D341Med (cell line): Measurements from ENCODE around the gene MYG1.
A peak's percentile ranks its signal among the peaks of the same experiment; 100 is the strongest.
"Not testable (repeated sequence)": the region's sequence is repeated elsewhere in the genome, so short reads cannot be mapped to it uniquely, and the experiment has no call there.

Source experiments
- DNase-seq: peaks from one replicate; pipeline ENCODE4 v3.0.0; 2012; ENCODE audit warnings: low spot score

The MYG1 gene

GRCh38 chr12:53287741-53288216, 11.7 kb upstream of the MYG1 start:
- DNase-seq: peak; percentile 78

GRCh38 chr12:53288322-53288721, 11.2 kb upstream of the MYG1 start:
- no peak for DNase-seq

- no peak for DNase-seq
These were observed 9.6 kb upstream of the MYG1 start for GRCh38 chr12:53289891-53290290.

DNA sequence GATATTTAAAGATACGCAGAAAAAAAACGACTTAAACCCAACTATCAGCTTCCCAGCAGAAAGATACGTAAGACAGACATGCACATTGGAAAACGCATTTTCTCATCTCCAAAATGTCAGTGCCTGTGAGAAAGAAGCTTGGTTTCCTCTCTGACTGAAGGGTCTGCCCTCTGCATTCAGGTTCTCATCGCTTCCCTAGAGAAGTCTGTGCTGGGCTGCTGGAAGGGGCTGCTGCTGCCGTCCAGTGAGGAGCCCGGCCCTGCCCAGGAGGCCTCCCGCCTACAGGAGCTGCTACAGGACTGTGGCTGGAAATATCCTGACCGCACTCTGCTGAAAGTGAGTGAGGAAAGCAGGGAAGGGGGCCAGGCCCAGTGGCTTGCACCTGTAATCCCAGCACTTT, 8.8 kb upstream of the MYG1 start:
- DNase-seq: no peak

GRCh38 chr12:53292426-53292825, 7.1 kb upstream of the MYG1 start:
- DNase-seq: no peak

DNA sequence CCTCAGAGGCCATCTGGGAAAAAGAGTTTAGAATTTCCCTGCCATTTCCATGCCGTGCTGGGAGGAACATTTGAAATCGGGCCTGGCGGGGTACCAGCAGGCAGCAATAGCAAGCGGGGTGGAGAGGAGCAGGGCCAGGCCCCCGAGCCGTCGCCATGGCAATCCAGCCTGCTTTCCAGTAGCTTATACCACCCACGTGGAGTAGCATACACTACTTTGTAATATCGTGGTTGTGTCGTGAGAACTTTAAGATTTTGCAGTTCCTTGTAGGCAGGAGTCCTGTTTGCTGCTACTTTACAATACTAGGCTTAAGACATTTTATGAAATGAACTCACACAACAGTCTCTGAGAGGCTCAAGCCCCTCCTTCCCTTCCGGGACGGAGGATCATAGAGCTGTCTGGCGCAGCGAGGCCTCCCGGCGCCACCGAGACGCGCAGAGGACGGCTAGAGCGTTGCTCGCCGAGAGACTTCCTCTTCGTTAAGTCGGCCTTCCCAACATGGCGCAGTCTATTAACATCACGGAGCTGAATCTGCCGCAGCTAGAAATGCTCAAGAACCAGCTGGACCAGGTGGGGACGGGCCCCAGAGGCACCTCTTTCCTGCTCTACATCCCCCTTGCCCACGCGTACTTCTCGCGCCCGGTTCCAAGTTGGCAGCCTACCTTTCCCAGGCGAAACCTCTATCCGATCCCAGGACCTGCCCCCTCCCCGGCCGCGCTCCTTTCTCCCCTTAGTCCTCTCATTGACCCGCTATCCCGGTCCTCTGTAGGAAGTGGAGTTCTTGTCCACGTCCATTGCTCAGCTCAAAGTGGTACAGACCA, 4.2 kb upstream of the MYG1 start, which contains the start of gene PFDN5:
Gene PFDN5, plus strand, starts transcription at position 473 of the 821 bp plus-strand sequence. Its CDS starts 26 bp downstream, at position 499.
- peak; percentile 92 for DNase-seq

DNA sequence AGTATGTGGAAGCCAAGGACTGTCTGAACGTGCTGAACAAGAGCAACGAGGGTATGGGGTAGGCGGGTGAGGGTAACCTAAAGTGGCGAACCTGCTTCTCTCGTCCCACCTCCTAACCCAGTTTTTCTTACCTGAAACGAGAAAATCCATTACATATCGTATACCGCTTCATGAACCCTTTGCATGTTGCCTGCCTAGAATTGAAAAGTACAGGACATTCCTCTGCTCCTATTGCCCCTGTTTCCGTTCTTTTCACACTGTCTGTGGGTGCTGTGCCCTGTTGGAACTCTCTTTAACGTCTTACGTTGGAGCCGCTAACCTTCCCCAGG, 3.6 kb upstream of the MYG1 start:
- no peak for DNase-seq

DNA sequence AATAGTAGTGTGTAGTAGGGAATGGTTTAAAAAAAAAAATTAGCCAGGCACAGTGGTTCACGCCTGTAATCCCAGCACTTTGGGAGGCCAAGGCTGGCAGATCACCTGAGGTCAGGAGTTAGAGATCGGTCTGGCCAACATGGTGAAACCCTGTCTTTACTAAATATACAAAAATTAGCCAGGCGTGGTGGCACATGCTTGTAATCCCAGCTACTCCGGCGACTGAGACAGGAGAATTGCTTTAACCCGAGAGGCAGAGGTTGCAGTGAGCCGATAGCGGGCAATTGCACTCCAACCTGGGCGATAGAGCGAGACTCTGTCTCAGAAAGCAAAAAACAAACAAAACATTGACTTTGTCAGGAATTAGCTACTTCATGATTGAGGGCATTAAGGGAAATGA, 2.4 kb upstream of the MYG1 start:
- not testable (repeated sequence) for DNase-seq

DNA sequence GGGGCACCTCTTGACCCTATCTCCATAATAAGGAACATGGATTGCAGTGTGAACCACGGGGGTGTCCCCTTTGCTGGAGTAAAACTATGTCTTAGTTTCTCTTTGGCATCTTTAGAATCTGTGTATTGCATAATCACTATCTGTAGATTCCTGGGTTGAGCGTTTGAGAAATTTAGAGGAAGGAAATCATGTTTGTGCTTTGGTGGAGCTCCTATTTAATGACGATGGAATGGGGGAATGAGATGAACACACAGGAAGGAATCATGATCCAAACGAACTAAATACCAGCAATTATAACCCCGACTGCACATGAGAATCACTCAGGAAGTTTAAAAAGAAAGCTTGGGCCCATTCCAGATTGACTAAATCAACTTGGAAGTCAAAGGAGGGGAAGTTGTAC, 1.3 kb upstream of the MYG1 start:
- DNase-seq: no peak

GRCh38 chr12:53299101-53299453, 418 bp upstream of the MYG1 start:
- DNase-seq: no peak

DNA sequence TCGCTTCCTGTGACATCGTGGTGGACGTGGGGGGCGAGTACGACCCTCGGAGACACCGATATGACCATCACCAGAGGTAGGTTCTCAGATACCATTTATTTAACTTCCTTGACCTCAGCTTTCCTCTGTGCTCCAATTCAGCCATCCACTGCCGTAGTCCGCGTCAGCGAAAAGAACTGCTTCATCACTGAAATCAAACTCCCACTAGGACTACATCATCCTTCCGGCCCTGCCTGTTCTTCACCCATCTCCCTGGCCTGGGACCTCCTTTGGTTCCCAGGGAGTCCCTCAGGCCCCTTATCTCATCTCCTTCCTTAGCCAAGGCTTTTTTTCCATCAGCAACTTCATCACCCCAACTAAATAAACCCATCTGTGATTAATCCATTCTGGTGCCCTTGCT, 692 bp downstream of the MYG1 start:
- no peak for DNase-seq

DNA sequence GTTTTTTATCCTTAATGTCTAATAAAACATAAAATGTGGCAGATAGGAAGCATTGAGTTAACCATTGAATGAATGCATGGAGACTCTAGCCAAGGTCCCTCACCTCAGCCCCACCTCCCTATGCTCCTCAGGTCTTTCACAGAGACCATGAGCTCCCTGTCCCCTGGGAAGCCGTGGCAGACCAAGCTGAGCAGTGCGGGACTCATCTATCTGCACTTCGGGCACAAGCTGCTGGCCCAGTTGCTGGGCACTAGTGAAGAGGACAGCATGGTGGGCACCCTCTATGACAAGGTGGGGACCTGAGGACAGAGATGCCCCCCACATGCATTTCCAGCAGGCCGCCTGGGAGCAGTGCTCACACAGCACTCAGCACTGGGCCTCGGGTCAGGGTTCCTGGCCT, 3.4 kb downstream of the MYG1 start:
- no peak for DNase-seq

DNA sequence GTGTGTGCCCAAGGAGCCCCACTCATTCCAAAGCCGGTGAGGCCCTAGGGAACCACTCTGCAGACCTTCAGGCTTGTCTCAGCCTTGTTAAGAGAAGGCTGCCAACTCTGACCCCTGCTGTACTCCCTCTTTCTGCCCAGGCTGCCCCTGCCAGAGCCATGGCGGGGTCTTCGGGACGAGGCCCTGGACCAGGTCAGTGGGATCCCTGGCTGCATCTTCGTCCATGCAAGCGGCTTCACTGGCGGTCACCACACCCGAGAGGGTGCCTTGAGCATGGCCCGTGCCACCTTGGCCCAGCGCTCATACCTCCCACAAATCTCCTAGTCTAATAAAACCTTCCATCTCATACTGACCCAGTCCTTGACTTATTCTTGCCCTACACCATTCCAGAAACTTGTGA, 7.3 kb downstream of the MYG1 start:
- no peak for DNase-seq

GRCh38 chr12:53308276-53308675, 8.8 kb downstream of the MYG1 start:
- no peak for DNase-seq

- DNase-seq: no peak
These were observed 14.5 kb downstream of the MYG1 start for GRCh38 chr12:53313996-53314395.

- DNase-seq: no peak
These were observed 21.1 kb downstream of the MYG1 start for GRCh38 chr12:53320352-53321195.

DNA sequence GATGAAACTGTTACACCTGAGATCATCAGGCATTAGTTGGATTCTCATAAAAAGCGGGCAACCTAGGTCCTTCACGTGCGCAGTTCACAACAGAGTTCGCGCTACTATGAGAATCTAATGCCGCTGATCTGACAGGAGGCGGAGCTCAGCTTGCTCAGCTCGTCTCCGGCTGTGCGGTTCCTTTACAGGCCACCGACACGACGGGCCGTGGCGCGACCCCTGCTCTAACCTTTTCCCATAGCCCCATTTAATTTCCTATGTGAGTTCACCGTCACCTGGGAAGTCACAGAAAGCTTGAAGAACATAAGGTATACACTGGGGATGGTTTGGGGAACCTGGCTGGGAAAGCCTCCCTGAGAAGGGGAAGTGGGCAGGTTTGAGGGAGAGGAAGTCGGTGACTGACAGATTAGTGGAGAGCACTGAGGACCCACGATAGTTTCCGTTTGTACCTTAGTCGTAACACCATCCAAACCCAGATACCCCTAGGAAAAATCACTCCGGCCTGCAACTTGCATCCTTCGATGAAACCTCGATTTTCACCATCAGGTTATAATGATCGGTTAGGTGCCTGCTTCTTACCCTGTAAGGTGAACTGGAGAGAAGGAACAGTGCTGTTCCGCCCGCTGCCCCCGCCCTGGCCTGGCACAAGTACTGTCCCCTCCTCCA, 24.8 kb downstream of the MYG1 start:
- no peak for DNase-seq

DNA sequence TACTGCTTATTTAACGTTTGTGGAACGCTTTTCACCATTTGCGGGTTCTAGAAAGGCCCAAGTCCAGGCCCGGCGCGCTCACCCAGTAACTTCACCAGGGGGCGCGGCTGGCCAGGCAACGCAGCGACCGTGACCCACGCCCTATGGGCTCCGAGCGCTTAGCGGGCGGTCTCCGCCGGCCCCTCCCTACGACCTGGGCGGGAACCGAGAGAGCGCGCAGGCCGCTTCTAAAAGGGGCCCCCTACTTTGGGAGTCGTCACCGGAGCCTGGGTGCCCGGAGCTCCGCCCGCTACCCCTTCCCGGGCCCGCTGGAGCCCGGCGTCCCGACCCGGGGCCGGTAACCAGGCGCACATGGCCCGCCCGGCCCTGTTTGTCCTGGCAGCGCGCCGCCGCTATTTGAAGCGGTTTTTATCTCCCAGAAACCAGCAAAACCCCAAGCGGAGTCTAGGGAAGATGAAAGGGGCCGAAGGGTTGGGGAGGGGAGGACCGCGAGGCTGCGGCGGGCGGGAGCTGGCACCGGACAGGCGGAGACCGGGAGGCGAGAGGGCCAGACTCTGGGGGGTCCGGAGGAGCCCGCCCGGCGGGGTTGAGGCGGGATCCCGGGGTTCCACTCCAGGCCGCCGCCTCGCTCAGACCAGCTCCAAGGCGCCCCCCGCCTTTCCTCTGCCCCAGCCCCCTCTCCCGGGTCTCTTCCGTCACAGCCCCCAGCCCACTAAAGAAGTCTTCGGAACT, 25.4 kb downstream of the MYG1 start:
- DNase-seq: peak; percentile 93

GRCh38 chr12:53325511-53326061, 26.1 kb downstream of the MYG1 start:
- DNase-seq: no peak

DNA sequence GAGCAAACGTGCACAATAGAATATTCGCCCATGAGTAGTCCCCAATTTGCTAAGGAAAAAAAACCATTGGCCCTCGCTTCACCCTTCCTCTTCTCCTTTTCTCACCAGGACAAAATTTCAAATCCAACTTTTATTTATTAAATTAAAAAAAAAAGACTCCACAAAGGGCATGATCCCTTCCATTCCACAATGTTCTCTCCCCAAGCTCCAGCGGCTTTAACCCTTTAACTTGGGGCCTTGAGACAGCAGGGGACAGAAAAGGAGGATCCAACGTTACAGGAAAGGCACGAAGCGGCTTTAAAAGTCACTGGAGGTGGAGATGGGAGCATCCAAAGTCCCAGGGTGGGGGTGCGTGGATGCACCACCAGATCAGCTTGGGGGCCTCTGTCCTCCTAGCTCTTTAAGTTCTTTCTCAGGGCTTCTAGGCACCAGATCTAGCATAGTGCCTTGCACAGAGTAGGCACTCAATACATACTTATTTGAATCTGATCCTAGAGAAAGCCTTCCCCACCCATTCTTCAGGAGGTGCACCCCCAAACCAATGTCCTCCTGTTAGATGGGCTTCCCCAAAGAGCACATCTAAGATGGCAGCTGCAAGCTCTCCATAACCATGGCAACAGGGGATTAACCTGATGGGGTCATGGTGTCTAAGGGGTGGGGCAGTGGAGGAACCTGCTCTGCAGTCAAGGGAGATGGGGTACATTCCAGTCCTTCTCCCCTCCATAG, 27.1 kb downstream of the MYG1 start:
- DNase-seq: no peak

GRCh38 chr12:53327435-53328042, 28.0 kb downstream of the MYG1 start:
- no peak for DNase-seq
